GM19099 (cell line): ENCODE data around the gene ZBTB7C.

Source experiments
- POLR2A ChIP-seq: IDR thresholded peaks from 3 replicates; pipeline ENCODE4 v1.6.1; 2011; ENCODE audit warnings: low read depth; ENCODE audit not compliant: insufficient read length; ENCODE audit errors: extremely low read depth

ZBTB7C gene

GRCh38 chr18:48195787-48196186 lies 213.4 kb downstream of the ZBTB7C start:
- no peak for TF ChIP-seq POLR2A

GRCh38 chr18:48194591-48195181 lies 214.5 kb downstream of the ZBTB7C start:
- no peak for TF ChIP-seq POLR2A

GRCh38 chr18:48193521-48194492 lies 215.4 kb downstream of the ZBTB7C start:
- no peak for TF ChIP-seq POLR2A

GRCh38 chr18:48192542-48192941 lies 216.6 kb downstream of the ZBTB7C start:
- TF ChIP-seq POLR2A = no peak

GRCh38 chr18:48191494-48191893 lies 217.7 kb downstream of the ZBTB7C start:
- TF ChIP-seq POLR2A = no peak

DNA sequence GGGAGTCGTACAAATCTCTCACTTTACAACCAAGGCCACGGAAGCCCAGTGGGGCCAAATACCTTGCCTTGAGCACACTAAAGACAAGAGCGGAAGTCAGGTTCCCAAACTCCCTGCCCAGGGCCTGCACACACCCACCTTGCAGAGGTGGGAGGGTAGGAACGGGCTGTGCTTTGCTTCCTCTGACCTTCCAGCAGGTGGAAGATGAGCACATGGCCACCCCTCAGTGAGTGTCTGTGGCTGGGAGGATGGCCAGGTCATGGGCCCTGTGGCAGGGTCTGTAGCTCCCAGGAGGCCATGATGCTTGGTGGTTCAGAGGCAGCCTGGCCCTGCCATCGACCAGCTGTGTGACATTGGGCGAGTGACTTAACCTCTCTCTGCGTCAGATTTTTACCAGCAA lies 218.2 kb downstream of the ZBTB7C start:
- no peak for TF ChIP-seq POLR2A

DNA sequence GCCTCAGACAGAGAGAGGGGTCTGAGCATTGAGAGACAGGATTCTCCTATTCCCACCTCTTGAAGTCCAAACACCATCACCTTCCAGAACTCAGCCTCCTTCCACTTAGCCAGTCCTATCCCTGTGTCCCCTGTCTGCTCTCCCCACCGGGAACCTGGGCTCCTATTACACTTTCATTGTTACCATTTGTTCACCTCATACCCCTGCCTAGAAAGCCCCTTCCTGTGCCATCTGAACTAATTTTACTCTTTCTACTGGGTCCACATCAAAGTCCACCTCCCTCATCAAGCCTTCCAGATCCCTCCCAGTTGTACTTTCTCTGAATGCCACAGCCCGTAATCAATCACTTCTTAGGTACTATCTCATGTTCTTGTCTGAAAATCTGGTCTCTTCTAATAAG lies 220.6 kb downstream of the ZBTB7C start:
- no peak for TF ChIP-seq POLR2A

GRCh38 chr18:48186861-48187260 lies 222.3 kb downstream of the ZBTB7C start:
- TF ChIP-seq POLR2A = no peak

DNA sequence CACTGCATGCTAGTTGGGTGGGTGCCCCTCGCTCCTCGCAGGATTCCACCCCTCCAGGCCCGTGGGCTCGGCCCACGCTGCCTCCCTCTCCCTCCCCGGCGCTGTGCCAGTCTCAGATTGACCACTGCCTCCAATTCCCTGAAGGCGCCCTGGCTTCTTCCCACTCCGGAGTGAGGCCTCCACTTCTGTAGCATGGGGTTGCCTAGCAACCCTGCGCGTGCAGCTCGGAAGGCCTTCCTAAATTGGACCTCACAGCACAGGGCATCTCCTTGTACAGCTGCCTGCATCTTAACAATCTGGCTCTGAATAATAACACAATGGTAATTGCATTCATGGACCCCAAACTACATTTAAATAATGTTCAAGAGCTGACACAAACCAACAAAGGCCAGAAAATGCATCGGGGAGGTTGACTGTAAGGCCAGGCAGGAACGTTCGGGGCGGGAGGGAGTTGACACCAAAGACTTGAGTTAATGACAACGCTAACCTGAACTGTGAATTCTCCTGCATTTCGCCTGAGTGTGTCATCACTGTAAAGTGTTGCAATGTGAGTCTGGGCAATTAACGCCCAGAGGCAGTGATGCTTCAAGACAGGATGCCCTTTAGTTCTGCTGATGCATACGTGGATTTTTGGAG lies 222.9 kb downstream of the ZBTB7C start:
- no peak for TF ChIP-seq POLR2A

DNA sequence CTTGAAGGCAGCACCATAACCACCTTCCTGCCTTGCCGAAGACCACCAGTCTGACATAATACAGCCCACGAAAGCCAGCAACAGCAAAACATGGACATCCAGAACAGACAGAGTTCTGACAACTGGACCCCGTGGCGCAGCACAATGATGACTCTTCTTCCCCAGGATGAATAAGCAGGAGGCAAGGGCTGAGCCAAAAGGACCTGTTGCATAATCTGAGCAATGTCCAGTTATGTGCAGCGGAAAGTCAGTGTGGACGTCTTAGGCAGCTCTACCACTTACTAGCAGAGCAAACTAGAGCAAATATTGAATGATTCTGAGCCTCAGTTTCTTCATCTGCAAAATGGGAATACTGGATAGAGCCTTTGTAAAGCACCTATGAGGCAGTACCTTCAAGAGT lies 225.1 kb downstream of the ZBTB7C start:
- no peak for TF ChIP-seq POLR2A

DNA sequence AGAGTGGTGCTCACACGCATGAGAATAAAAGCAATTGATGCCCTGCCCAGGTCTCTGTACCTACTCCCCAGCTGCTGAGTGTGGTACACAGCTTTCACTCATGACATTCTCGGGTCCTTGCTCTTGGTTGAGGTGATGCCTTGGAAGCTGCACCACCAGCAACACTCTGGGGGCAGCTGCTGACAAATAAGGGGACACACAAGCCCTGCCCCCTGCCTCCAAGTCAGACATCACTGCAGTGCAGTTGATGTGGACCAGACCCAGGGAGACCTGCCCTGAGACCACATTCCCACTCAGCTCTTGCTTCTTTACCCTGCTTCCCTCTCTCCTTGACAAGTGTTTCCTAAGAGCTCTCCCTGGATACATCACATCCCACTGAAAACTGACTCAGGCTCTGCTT lies 225.6 kb downstream of the ZBTB7C start:
- TF ChIP-seq POLR2A = no peak

DNA sequence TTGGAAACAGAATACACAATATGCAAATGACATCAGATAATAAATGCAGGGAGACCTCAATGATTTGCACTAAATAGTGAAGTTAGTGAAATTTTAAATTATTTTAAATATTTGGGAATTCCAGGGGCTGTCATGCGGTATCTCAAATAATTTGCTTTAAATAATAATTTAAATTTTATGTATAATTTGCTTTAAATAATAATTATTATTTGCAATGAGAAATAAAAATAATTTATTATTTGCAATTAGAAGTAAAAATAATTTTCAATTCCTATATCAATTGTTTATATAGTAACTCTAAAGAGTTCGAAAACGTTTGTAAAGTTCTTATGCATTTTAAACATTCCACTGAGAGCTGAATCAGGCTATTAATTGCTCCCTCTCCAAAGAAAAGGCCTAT lies 226.4 kb downstream of the ZBTB7C start:
- no peak for TF ChIP-seq POLR2A

DNA sequence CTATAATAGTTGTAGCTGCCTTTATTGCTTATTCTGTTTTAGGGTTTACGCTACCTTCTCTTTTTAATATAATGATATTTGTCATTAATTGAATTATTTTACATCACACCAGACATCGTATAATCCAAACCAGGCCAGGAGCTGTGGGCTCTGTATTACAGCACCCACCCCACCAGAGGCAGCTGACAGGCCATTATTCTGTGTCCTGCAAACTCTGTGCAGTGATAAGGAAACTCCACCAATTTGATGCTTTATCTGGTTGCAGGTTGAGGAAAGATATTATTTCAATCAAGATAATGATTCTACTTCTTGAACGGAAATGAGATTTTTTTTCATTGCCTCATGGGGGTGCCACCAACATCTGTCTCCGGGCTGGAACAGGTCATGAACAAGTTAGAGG lies 227.3 kb downstream of the ZBTB7C start:
- no peak for TF ChIP-seq POLR2A

GRCh38 chr18:48181087-48181823 lies 227.9 kb downstream of the ZBTB7C start:
- TF ChIP-seq POLR2A = no peak

DNA sequence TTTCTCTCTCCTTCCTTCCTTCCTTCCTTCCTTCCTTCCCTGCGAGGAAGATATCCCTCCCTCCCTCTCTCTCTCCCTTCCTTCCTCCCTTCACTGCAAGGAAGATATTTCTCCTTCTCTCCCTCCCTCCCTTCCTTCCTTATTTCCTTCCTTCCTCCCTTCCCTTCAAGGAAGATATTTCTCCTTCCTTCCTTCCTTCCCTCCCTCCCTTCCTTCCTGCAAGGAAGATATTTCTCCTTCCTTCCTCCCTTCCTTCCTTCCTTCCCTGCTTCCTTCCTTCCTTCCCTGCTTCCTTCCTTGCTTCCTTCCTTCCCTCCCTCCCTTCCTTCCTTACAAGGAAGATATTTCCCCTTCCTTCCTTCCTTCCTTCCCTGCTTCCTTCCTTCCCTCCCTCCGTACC lies 229.5 kb downstream of the ZBTB7C start:
- no peak for TF ChIP-seq POLR2A
